HepG2 (cell line): Measurements from ENCODE around the gene AP3B1. TPM values are rescaled to one million over a fixed set of nuclear protein-coding genes. Genes with fewer than 3 reads are reported as not detected.
"Not testable (repeated sequence)": the region's sequence is repeated elsewhere in the genome, so short reads cannot be mapped to it uniquely, and the experiment has no call there.

ENCODE experiments used
- ATAC-seq: fragments of 200-7000 bp; cut with Tn5 transposase; 3 replicates; pipeline ENCODE4 v1.9.1; 2020; ENCODE audit warnings: mild to moderate bottlenecking, moderate library complexity
- BruUV-seq: library from RNA; stranded (reverse); fragments of 400-500 nt; replicated peaks from 2 replicates; lab custom pipeline; 2021; lab: Mats Ljungman, UMichigan
- CTCF ChIA-PET: fragments of 300-600 bp; formaldehyde crosslinking; extraction: SDS; loops from one replicate; lab custom pipeline; 2021; ENCODE audit warnings: low total read pairs, inconsistent platforms, low intra/inter-chr PET ratio; lab: Yijun Ruan, JAX
- POLR2A ChIA-PET: fragments of 350-600 bp; sonication (Branson Sonifier 250); formaldehyde crosslinking; loops from one replicate; lab custom pipeline; 2020; ENCODE audit warnings: antibody characterized with exemption, inconsistent platforms; lab: Yijun Ruan, JAX
- DNase-seq: peaks from one replicate; pipeline ENCODE4 v3.0.0-alpha.2; 2015; ENCODE audit warnings: low spot score
- FAIRE-seq: peaks from 3 replicates; lab custom pipeline; 2011; peaks lifted over from hg19 to GRCh38; lab: Jason Lieb, UNC
- H2AFZ ChIP-seq: one replicate; pipeline ENCODE4 v1.6.1; 2011; ENCODE audit warnings: low read length, inconsistent platforms
- H3K27ac ChIP-seq: fragments of 300-600 bp; 3 replicates; pipeline ENCODE4 v1.8.0; 2011; ENCODE audit warnings: mixed run types, mild to moderate bottlenecking, mixed read lengths, low read length, inconsistent platforms; ENCODE audit not compliant: insufficient read depth; ENCODE audit errors: extremely low read length
- H3K27me3 ChIP-seq, 2 experiments: fragments of 200-600 bp in 1 of 2; 2 replicates in 1 of 2; 3 replicates in 1 of 2; pipeline versions ENCODE4 v1.6.0 to v1.8.0; 2011; ENCODE audit warnings: low read length in 2 of 2, mild to moderate bottlenecking in 2 of 2, moderate library complexity in 2 of 2, inconsistent platforms in 1 of 2; ENCODE audit not compliant: insufficient read depth in 2 of 2, control insufficient read depth in 1 of 2
- H3K36me3 ChIP-seq, 2 experiments: fragments of 200-600 bp in 1 of 2; replicated peaks in 1 of 2; 2 replicates in 1 of 2; 3 replicates in 1 of 2; pipeline versions ENCODE4 v1.5.1 to v1.8.0; 2011; ENCODE audit warnings: low read length in 2 of 2, inconsistent platforms in 1 of 2; ENCODE audit not compliant: insufficient read depth in 2 of 2, control insufficient read depth in 1 of 2
- H3K4me1 ChIP-seq: 2 replicates; pipeline ENCODE4 v1.5.1; 2012; ENCODE audit warnings: low read length, inconsistent platforms; ENCODE audit not compliant: insufficient read depth
- H3K4me2 ChIP-seq: 2 replicates; pipeline ENCODE4 v1.6.0; 2011; ENCODE audit warnings: low read depth, low read length, inconsistent platforms
- H3K4me3 ChIP-seq, 3 experiments: fragments of 200-600 bp in 1 of 3; sonication (generic), shearing (Covaris generic) in 1 of 3; replicated peaks in 1 of 3; 2 replicates each; pipeline ENCODE4 v1.5.1; 2011 to 2016; ENCODE audit warnings: low read length in 3 of 3, inconsistent platforms in 2 of 3, low read depth in 2 of 3, mild to moderate bottlenecking in 2 of 3, control low read depth in 1 of 3, mixed read lengths in 1 of 3; ENCODE audit not compliant: insufficient read depth in 1 of 3
- H3K79me2 ChIP-seq: one replicate; pipeline ENCODE4 v1.6.1; 2011; ENCODE audit warnings: low read length, inconsistent platforms; ENCODE audit not compliant: insufficient read depth
- H3K9ac ChIP-seq: 2 replicates; pipeline ENCODE4 v1.6.0; 2011; ENCODE audit warnings: mild to moderate bottlenecking, low read depth, low read length, inconsistent platforms; ENCODE audit not compliant: insufficient read depth
- H3K9me3 ChIP-seq: 2 replicates; pipeline ENCODE4 v1.5.1; 2012; ENCODE audit warnings: mild to moderate bottlenecking, low read length
- H4K20me1 ChIP-seq: 2 replicates; pipeline ENCODE4 v1.6.0; 2011; ENCODE audit warnings: inconsistent platforms, mild to moderate bottlenecking, low read length, moderate library complexity; ENCODE audit not compliant: insufficient read depth
- CBX5 ChIP-seq: sonication (generic); formaldehyde crosslinking; IDR thresholded peaks from 2 replicates; pipeline ENCODE4 v1.4.0; 2020; ENCODE audit warnings: missing genetic modification reagents, borderline replicate concordance
- EHMT2 ChIP-seq: fragments of 200-600 bp; sonication (generic); IDR thresholded peaks from 2 replicates; pipeline ENCODE4 v1.7.0; 2017; ENCODE audit warnings: antibody characterized with exemption, low read depth, low read length, borderline replicate concordance
- KLF13 ChIP-seq: sonication (generic); formaldehyde crosslinking; IDR thresholded peaks from 2 replicates; pipeline ENCODE4 v1.4.0; 2020; ENCODE audit warnings: mild to moderate bottlenecking, missing genetic modification reagents
- SNAPC2 ChIP-seq: sonication (generic); formaldehyde crosslinking; IDR thresholded peaks from 2 replicates; pipeline ENCODE4 v1.8.1; 2022; ENCODE audit warnings: mild to moderate bottlenecking, missing genetic modification reagents
- ZFP90 ChIP-seq: sonication (generic); formaldehyde crosslinking; IDR thresholded peaks from 2 replicates; pipeline ENCODE4 v1.8.0; 2022; ENCODE audit warnings: missing genetic modification reagents, mild to moderate bottlenecking, inconsistent platforms, borderline replicate concordance
- WGBS: methylation state at CpG from one replicate; pipeline ENCODE4 v1.1.6; 2017; ENCODE audit warnings: low lambda C conversion rate; 5-methylcytosine and 5-hydroxymethylcytosine counted together
- in situ Hi-C: cut with HindIII; loops from 2 replicates; pipeline ENCODE4 v1.10.0; 2017; ENCODE audit warnings: low pct_unique_long_range_greater_than_20kb; ENCODE audit not compliant: extremely low pct_ligation_motif_present
- intact Hi-C: fragments of 100-400 bp; cut with micrococcal nuclease; formaldehyde crosslinking; loops from one replicate; pipeline ENCODE4 v1.10.0; 2022; ENCODE audit not compliant: unreplicated experiment
- polyA plus RNA-seq, 8 experiments: library from polyadenylated mRNA; depleted of rRNA in 3 of 8; stranded (reverse) in 7 of 8; unstranded in 1 of 8; fragments of >200 nt; fragmentation: Illumina TruSeq in 4 of 8; extraction: Trizol in 4 of 8; gene quantifications; 2 replicates each; pipeline versions ENCODE4 v1.2.1 to v1.2.3, GENCODE V29; 2011 to 2016; ENCODE audit warnings: low read depth in 4 of 8, missing spikeins in 1 of 8, mixed read lengths in 1 of 8; ENCODE audit not compliant: insufficient read depth in 1 of 8
- total RNA-seq, 5 experiments: library from RNA; depleted of rRNA; stranded (reverse); fragments of >200 nt; fragmentation: Illumina TruSeq; extraction: Trizol; gene quantifications; 2 replicates each; pipeline ENCODE4 v1.2.3, GENCODE V29; 2016; ENCODE audit warnings: low read depth in 1 of 5

AP3B1 gene
- total and polyA plus RNA-seq, 2 of the 13 experiments (the other 11 are each of a cell fraction or from before 2014, with no cell fraction given): 37.7 to 51.2 TPM

DNA sequence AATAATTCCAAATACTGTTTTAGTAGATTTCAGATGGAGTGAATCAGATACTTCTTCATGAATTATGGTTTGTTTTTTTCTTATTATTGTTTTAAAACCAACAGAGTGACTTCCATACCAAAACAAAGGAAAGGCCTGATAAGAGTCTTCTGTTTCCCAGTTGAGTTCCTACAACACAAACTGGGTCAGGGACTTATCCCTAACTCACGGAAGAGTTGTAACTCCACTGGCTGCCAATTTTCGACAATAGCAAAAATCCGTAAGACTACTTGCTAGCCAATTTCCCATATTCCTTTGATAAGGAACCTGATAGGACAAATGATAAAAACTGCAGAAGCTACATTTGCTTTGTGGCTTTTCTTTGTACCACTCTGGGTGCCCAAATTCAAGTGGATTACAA lies 219.2 kb downstream of the AP3B1 start (continued):
- no peak for TF ChIP-seq KLF13
- TF ChIP-seq CBX5: no peak
- TF ChIP-seq SNAPC2: no peak
- no peak for TF ChIP-seq EHMT2

DNA sequence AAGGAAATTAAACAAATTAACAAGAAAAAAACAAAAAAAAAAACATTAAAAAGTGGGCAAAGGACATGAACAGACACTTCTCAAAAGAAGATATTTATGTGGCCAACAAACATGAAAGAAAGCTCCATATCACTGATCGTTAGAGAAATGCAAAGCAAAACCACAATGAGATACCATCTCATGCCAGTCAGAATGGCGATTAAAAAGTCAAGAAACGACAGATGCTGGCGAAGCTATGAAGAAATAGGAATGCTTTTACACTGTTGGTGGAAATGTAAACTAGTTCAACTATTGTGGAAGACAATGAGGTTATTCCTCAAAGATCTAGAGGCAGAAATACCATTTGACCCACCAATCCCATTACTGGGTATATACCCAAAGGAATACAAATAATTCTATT lies 223.8 kb downstream of the AP3B1 start:
- intact Hi-C loops, H3K4me3 ChIP-seq, H3K9ac ChIP-seq, H3K4me2 ChIP-seq, in situ Hi-C loops, DNase-seq, H3K9me3 ChIP-seq, H3K4me1 ChIP-seq, ATAC-seq, POLR2A ChIA-PET, H3K27ac ChIP-seq, BruUV-seq, H4K20me1 ChIP-seq, FAIRE-seq, CTCF ChIA-PET, H3K27me3 ChIP-seq, H3K79me2 ChIP-seq, H3K36me3 ChIP-seq, H2AFZ ChIP-seq: not testable (repeated sequence)
- 98% methylated on average over 4 of the region's 4 CpGs for WGBS

DNA sequence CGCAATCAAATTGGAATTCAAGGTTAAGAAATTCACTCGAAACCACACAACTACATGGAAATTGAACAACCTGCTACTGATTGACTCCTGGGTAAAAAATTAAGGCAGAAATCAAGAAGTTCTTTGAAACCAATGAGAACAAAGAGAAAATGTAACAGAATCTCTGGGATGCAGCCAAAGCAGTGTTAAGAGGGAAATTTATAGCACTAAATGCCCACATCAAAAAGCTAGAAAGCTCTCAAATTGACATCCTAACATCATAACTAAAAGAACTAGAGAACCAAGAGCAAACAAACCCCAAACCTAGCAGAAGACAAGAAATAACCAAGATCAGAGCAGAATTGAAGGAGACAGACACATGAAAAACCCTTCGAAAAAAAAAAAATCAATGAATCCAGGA lies 226.9 kb downstream of the AP3B1 start:
- H3K9me3 ChIP-seq, CTCF ChIA-PET, DNase-seq, ATAC-seq, H3K4me2 ChIP-seq, intact Hi-C loops, in situ Hi-C loops, H3K27me3 ChIP-seq: not testable (repeated sequence)
- 0 out of 2 replicates have a peak, but pooled peaks have one; percentile 58 for TF ChIP-seq ZFP90
- TF ChIP-seq, all 625 proteins: peak for 1; not testable (repeated sequence) for 624
- H3K36me3 ChIP-seq, BruUV-seq, H2AFZ ChIP-seq, H3K4me1 ChIP-seq, H3K79me2 ChIP-seq, H4K20me1 ChIP-seq, H3K27ac ChIP-seq, H3K9ac ChIP-seq, POLR2A ChIA-PET, FAIRE-seq, H3K4me3 ChIP-seq: not testable (repeated sequence)
- 97% methylated on average over 3 of the region's 3 CpGs for WGBS
